Measurements from ENCODE around the gene TIMM17A. TPM values are rescaled to one million over a fixed set of nuclear protein-coding genes. Genes with fewer than 3 reads are reported as not detected.
"Not testable (repeated sequence)": the region's sequence is repeated elsewhere in the genome, so short reads cannot be mapped to it uniquely, and the experiment has no call there.

The TIMM17A gene
- total RNA-seq, 2 experiments from 2014 or later: 42.5 to 44.8 TPM

DNA sequence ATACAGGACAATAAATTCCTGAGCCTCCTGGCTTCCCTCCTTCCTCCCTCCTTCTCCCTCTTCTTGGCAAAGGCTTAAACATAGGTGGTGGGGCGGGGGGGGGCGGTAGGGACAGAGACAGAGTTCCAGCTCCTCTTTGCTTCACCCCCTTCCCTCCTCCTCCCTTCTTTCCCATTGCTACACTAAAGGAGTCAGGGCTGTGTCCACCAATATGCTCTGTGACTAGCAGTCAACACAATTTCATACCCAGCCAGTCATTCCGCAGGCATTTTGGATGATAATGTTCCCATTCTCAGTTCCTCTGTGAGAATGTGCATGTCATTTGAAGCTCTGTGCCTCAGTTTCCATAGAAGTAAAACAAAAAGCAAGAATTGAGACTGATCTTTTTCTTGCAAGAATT is 10.7 kb upstream of the TIMM17A start:
- Mint-ChIP-seq H3K36me3 (ENCODE audit: low read depth) (no peaks in the 10 kb centered on the region), H3K9me3 (no peaks in the 10 kb centered on the region), H3K27ac (no peak overlapping the region), H3K4me3 (no peak overlapping the region), H3K4me1 (peaks cover 7% of the 10 kb centered on the region), H3K27me3 (peaks cover 61% of the 10 kb centered on the region)
- ChIA-PET CTCF (interaction anchor here (2.0 kb wide), 1 partner anchor 58 kb away, joined by 4 read pairs; no protein-coding TSS in a partner anchor), POLR2A (interaction anchor here (0.6 to 2.8 kb wide), 2 partner anchors 10 to 11 kb away, joined by 3 to 8 read pairs; partner anchors contain the start of gene TIMM17A)
- DNase-seq: no peak

DNA sequence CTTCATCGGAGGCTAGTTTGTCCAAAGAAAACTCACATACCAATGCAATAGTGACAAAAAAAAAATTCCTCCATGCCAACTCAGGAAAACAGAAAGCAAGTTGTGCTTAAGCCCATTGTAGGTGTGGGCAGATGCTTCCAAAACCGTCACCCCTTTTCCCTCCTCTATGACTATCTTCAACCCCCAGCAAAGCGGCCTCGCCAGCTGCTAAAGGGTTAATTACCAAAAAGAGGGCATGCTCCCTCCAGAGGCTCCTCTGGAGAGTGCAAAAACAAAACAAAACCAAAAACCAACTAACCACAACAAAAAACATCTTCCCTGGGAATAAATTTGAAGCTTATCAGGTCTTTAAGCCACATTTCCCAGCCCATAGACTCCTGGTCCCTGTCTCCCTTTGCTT is 10.1 kb upstream of the TIMM17A start:
- no peak for DNase-seq
- POLR2A ChIA-PET: interaction anchor here (0.7 to 2.8 kb wide), 2 partner anchors 10 to 39 kb away, joined by 3 to 8 read pairs; partner anchors contain the start of gene TIMM17A
- Mint-ChIP-seq H3K4me3 (no peak overlapping the region), H3K4me1 (peaks cover 7% of the 10 kb centered on the region), H3K9me3 (no peaks in the 10 kb centered on the region), H3K27ac (no peak overlapping the region), H3K36me3 (ENCODE audit: low read depth) (no peaks in the 10 kb centered on the region), H3K27me3 (peaks cover 61% of the 10 kb centered on the region)
- CTCF ChIA-PET: interaction anchor here (2.0 to 2.2 kb wide), 2 partner anchors 50 to 58 kb away, joined by 4 to 10 read pairs; no protein-coding TSS in a partner anchor

DNA sequence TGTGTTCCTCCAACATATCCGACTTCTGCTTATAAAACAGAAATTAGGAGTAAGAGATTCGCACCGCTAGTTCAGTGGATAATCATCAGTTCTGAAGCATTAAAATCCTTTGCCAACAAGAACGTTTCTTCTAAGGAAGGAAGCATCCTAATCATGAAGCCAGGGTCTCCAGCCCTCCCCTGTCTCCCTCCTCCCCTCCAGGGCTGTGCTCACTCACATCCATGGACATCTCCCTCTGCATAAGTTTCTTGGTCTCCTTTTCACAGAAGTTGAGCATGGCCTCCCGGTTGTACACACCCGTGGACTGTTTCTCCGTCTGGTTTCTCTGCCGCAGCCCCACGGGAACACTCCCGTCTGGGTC is 9.5 kb upstream of the TIMM17A start:
- peaks cover 7% of the 10 kb centered on the region for H3K4me1 Mint-ChIP-seq
- no peak for DNase-seq
- no peak overlapping the region for H3K27ac Mint-ChIP-seq
- POLR2A ChIA-PET: interaction anchor here (2.8 kb wide), 1 partner anchor 10 kb away, joined by 8 read pairs; the partner anchor contains the start of gene TIMM17A
- no peaks in the 10 kb centered on the region for H3K9me3 Mint-ChIP-seq
- H3K27me3 Mint-ChIP-seq: peaks cover 61% of the 10 kb centered on the region
- CTCF ChIA-PET: interaction anchor here (2.0 to 2.2 kb wide), 2 partner anchors 50 to 59 kb away, joined by 4 to 10 read pairs; no protein-coding TSS in a partner anchor
- H3K4me3 Mint-ChIP-seq: no peak overlapping the region
- H3K36me3 Mint-ChIP-seq (ENCODE audit: low read depth): no peaks in the 10 kb centered on the region

DNA sequence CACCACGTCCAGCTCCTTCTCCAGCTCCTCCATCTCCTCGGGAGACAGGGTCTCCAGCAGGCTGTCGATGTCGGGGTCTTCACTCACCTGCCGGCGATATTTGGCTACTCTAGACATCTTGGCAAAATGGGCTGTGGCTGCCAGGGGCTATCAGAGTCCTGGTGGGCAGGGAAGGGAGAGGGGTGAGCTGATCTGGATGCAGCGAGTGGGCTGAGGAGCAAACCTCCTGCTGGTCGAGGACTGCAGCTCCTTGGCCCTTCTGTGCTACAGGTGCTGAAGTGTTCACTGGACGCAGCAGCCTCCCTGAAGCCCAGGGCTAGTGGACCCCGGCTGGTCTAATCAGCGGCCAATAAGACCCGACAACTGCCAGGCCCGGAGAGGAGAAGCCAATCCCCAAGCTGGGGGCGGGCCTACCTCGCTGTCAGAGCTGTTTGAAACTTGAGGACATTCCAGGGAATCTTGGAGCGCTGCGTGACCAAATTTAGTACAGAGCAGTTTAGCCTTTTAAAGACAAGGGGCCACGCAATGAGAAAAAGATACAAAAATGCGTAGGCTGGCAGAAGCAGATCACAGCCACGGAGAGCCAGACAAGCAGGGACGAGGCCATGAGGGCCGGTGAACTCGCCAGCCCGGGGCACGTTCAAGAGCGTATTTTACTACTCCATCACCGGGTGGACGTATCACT is 8.9 kb upstream of the TIMM17A start, which contains the start of gene LMOD1:
Gene LMOD1, minus strand, starts transcription at position 325 of the 685 bp plus-strand sequence. Its CDS starts 208 bp downstream, at position 117.
- no peak for DNase-seq
- POLR2A ChIA-PET: interaction anchor here (2.8 kb wide), 1 partner anchor 9 kb away, joined by 8 read pairs; the partner anchor contains the start of gene TIMM17A
- Mint-ChIP-seq H3K27ac (no peak within 1 kb of the TSS), H3K36me3 (ENCODE audit: low read depth) (no peaks in the 10 kb centered on the region), H3K9me3 (no peaks in the 10 kb centered on the region), H3K4me3 (no peak within 1 kb of the TSS), H3K4me1 (peaks cover 7% of the 10 kb centered on the region), H3K27me3 (peaks cover 61% of the 10 kb centered on the region)
- CTCF ChIA-PET: interaction anchor here (0.7 to 2.2 kb wide), 3 partner anchors 51 to 466 kb away, joined by 3 to 10 read pairs (median 4); no protein-coding TSS in a partner anchor

DNA sequence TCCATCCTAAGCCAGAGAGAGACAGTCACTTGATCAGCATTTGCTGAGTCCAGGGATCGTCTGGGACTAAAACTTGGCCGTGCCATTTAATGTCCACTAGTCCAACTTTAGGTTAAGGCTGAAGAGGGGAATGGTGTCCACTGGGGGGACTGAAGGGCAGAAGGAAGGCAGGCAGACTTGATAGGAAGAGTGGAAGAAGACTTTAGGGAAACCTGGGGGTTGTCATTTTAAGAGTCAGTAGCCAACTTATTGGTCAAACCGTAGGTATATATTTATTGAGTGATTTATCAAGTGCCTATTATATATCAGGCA is 7.7 kb upstream of the TIMM17A start:
- no peak for DNase-seq
- no peaks in the 10 kb centered on the region for H3K9me3 Mint-ChIP-seq
- ChIA-PET POLR2A (no interaction called here), CTCF (no interaction called here)
- peaks cover 58% of the 10 kb centered on the region for H3K27me3 Mint-ChIP-seq
- no peak overlapping the region for H3K27ac Mint-ChIP-seq
- H3K4me3 Mint-ChIP-seq: no peak overlapping the region
- H3K4me1 Mint-ChIP-seq: peaks cover 7% of the 10 kb centered on the region
- no peaks in the 10 kb centered on the region for H3K36me3 Mint-ChIP-seq (ENCODE audit: low read depth)

DNA sequence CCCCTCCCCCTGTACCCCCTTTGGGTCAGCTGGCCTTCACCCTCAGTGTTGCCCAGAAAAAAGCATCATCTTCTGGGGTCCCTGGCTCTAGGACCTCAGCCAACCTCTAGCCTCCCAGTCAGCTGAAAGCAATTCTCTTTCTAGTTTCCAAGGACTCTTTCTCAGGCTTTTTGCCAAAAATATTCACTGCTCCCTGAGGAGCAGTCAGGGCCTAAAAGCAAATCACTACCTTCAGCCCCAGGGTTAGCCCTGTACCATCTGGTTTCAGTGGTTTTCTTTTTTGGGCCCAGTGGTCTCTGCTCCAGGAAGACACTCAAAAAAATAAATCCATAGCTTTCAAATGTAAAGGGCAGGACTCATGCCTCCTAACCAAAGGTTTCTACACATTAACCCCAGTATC is 5.8 kb upstream of the TIMM17A start:
- no peaks in the 10 kb centered on the region for H3K9me3 Mint-ChIP-seq

DNA sequence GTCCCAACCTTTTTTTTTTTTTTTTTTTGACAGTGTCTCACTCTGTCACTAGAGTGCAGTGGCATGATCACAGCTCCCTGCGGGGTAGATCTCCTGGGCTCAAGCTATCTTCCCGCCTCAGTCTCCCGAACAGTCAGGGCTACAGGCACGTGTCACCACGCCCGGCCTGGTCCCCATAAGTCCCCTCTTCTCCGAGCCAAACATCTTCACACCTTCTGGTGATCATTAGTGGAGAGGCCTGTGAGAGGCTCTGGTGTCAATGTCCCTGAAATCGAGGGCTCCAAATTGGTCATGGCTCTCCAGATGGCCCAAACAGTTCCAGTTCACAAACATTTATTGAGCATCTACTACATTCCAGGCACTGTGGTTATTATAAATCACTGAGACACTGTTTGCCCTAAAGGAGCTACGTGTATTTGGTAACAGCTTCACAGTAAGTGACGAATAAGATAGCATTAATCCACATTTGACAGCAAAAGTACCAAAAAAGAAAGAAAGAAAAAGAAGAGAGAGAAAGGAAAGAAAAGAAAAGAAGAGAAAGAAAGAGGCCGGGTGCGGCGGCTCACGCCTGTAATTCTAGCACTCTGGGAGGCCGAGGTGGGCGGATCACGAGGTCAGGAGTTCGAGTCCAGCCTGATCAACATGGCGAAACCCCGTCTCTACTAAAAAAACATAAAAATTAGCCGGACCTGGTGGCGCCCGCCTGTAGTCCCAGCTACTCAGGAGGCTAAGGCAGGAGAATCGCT is 867 bp upstream of the TIMM17A start:
- peak; percentile 26 for DNase-seq
- Mint-ChIP-seq H3K4me1 (peaks cover 26% of the 10 kb centered on the region), H3K27me3 (no peaks in the 10 kb centered on the region), H3K4me3 (peak overlapping the region; percentile 95), H3K36me3 (ENCODE audit: low read depth) (peaks cover 21% of the 10 kb centered on the region), H3K27ac (peak overlapping the region; percentile 93), H3K9me3 (no peaks in the 10 kb centered on the region)
- ChIA-PET CTCF (interaction anchor here (1.1 to 3.4 kb wide), 4 partner anchors 45 to 76 kb away, joined by 3 to 23 read pairs (median 4); no protein-coding TSS in a partner anchor), POLR2A (interaction anchor here (0.6 to 2.6 kb wide), 16 partner anchors 8 to 1810 kb away, joined by 3 to 15 read pairs (median 3); partner anchors contain the start of genes DDX59, IPO9, LMOD1 and PPP1R12B)

More for the DNA sequence above, 5.8 kb upstream of the TIMM17A start:
- no peak for DNase-seq
- ChIA-PET CTCF (interaction anchor here (1.1 to 1.3 kb wide), 2 partner anchors 54 to 72 kb away, joined by 3 to 5 read pairs; no protein-coding TSS in a partner anchor), POLR2A (no interaction called here)
- H3K27me3 Mint-ChIP-seq: peaks cover 41% of the 10 kb centered on the region
- H3K4me1 Mint-ChIP-seq: peaks cover 11% of the 10 kb centered on the region
- no peaks in the 10 kb centered on the region for H3K36me3 Mint-ChIP-seq (ENCODE audit: low read depth)
- H3K4me3 Mint-ChIP-seq: no peak overlapping the region
- no peak overlapping the region for H3K27ac Mint-ChIP-seq

DNA sequence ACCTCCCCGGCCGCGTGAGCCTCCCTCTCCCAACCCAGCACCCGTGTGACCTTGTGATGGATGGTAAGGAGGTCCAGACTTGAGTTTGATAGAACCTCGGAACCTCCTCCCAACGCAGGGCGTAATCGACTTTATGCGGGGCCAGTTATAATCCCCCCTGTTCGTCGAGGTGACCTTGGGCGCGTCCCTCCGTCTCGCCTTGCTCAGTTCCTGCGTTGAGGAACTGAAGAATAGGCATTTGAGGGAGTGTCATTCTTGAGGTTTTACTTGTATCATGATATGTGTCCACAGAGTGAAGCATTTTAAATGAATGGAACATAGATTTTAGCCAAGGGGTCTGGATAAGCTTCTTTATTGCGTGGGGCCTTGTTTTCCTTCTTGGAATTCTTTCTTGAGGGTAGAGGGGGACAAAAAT is 433 bp downstream of the TIMM17A start:
- Mint-ChIP-seq H3K36me3 (ENCODE audit: low read depth) (peaks cover 26% of the 10 kb centered on the region), H3K9me3 (no peaks in the 10 kb centered on the region), H3K4me1 (peaks cover 26% of the 10 kb centered on the region), H3K27me3 (no peaks in the 10 kb centered on the region), H3K27ac (peak overlapping the region; percentile 93), H3K4me3 (peak overlapping the region; percentile 95)
- POLR2A ChIA-PET: interaction anchor here (0.7 to 2.6 kb wide), 13 partner anchors 10 to 802 kb away, joined by 3 to 15 read pairs (median 5); partner anchors contain the start of genes IPO9, LMOD1, PPP1R12B and RNPEP
- DNase-seq: no peak
- CTCF ChIA-PET: interaction anchor here (1.6 to 3.4 kb wide), 3 partner anchors 58 to 78 kb away, joined by 4 to 23 read pairs (median 5); no protein-coding TSS in a partner anchor

GRCh38 chr1:201958348-201958747 is 3.0 kb downstream of the TIMM17A start:
- H3K36me3 Mint-ChIP-seq (ENCODE audit: low read depth): peaks cover 42% of the 10 kb centered on the region
- ChIA-PET CTCF (interaction anchor here (0.8 to 1.5 kb wide), 2 partner anchors 25 to 62 kb away, joined by 5 to 7 read pairs; no protein-coding TSS in a partner anchor), POLR2A (no interaction called here)
- no peak overlapping the region for H3K4me3 Mint-ChIP-seq
- H3K27me3 Mint-ChIP-seq: no peaks in the 10 kb centered on the region
- DNase-seq: no peak
- H3K27ac Mint-ChIP-seq: no peak overlapping the region
- peaks cover 26% of the 10 kb centered on the region for H3K4me1 Mint-ChIP-seq
- no peaks in the 10 kb centered on the region for H3K9me3 Mint-ChIP-seq

GRCh38 chr1:201962382-201962781 is 7.1 kb downstream of the TIMM17A start:
- CTCF ChIA-PET: interaction anchor here (0.9 to 1.1 kb wide), 2 partner anchors 11 to 85 kb away, joined by 3 to 4 read pairs; no protein-coding TSS in a partner anchor
- POLR2A ChIA-PET: interaction anchor here (0.9 to 1.5 kb wide), 3 partner anchors 8 to 66 kb away, joined by 3 to 4 read pairs (median 3); no protein-coding TSS in a partner anchor
- not testable (repeated sequence) for DNase-seq, H3K4me1 Mint-ChIP-seq, H3K27ac Mint-ChIP-seq, H3K9me3 Mint-ChIP-seq, H3K4me3 Mint-ChIP-seq, H3K27me3 Mint-ChIP-seq
- H3K36me3 Mint-ChIP-seq (ENCODE audit: low read depth): peaks cover 62% of the 10 kb centered on the region

DNA sequence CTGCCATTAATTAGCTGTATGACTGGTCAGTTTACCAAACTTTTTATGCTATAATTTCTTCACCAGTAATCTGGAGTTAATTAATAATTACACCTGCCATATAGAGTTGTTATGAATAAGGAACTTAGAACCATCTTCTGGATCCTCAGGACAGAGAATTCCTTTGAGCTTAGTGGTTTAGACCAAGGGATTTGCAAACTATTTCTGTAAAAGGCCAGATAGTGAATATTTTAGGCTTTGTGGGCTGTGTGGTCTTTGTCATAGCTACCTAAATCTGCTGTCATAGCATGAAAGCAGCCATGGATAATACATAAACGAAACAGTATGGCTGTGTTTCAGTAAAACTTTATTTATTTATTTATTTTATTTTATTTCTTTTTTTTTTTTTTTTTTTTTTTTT is 9.0 kb downstream of the TIMM17A start:
- DNase-seq: no peak
- H3K4me1 Mint-ChIP-seq: no peaks in the 10 kb centered on the region
- POLR2A ChIA-PET: no interaction called here
- H3K36me3 Mint-ChIP-seq (ENCODE audit: low read depth): peaks cover 54% of the 10 kb centered on the region
- no peaks in the 10 kb centered on the region for H3K27me3 Mint-ChIP-seq
- H3K9me3 Mint-ChIP-seq: no peaks in the 10 kb centered on the region
- no peak overlapping the region for H3K4me3 Mint-ChIP-seq
- H3K27ac Mint-ChIP-seq: no peak overlapping the region
- CTCF ChIA-PET: interaction anchor here (0.6 to 2.6 kb wide), 5 partner anchors 8 to 179 kb away, joined by 3 to 7 read pairs (median 4); no protein-coding TSS in a partner anchor

DNA sequence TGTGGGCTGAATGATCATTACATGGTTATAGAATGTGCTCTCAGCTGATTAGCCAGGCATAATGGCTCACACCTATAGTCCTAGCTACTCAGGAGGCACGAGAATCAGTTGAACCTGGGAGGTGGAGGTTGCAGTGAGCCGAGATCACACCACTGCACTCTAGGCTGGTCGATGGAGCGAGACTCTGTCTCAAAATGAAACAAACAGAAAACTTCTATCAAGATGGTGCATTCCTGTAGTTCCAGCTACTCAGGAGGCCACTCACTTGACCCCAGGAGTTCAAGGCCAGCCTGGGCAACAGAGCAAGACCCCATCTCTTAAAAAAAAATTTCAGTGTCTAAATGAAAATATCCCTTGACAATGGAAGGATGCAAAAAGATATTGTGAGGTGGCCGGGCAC is 10.9 kb downstream of the TIMM17A start:
- no peak overlapping the region for H3K27ac Mint-ChIP-seq
- ChIA-PET POLR2A (interaction anchor here (1.1 kb wide), 1 partner anchor 11 kb away, joined by 6 read pairs; the partner anchor contains the start of gene TIMM17A), CTCF (interaction anchor here (1.6 to 2.3 kb wide), 2 partner anchors 16 to 70 kb away, joined by 3 to 9 read pairs; partner anchors contain the start of gene RNPEP)
- H3K4me3 Mint-ChIP-seq: no peak overlapping the region
- no peaks in the 10 kb centered on the region for H3K27me3 Mint-ChIP-seq
- H3K36me3 Mint-ChIP-seq (ENCODE audit: low read depth): peaks cover 61% of the 10 kb centered on the region
- H3K4me1 Mint-ChIP-seq: no peaks in the 10 kb centered on the region
- DNase-seq: no peak
- no peaks in the 10 kb centered on the region for H3K9me3 Mint-ChIP-seq

Measured in activated CD4-positive, alpha-beta memory T cell treated with anti-CD3 and anti-CD28 coated beads, Interleukin-2, amount 10 ng/mL, durations not matched to agents 7 days and 5 days (primary cell).